ENCODE results near the gene STUB1. TPM values are rescaled to one million over a fixed set of nuclear protein-coding genes. Genes with fewer than 3 reads are reported as not detected.

The STUB1 gene
- total RNA-seq, 1 experiment from 2014 or later, result 102 TPM

GRCh38 chr16:694187-694862, 14.1 kb downstream of the STUB1 start:
- Histone ChIP-seq H4K5ac (ENCODE audit: insufficient read length, low read depth, low read length) (no peak overlapping the region), H3K18ac (ENCODE audit: insufficient read length, low read depth, low read length) (no peak overlapping the region), H3K4me2 (ENCODE audit: insufficient read depth, insufficient read length, low read length) (peak overlapping the region; percentile 56), H2BK15ac (ENCODE audit: low read depth, low read length) (no peak overlapping the region), H3K9ac (ENCODE audit: extremely low read depth, insufficient read length, low read length) (no peak overlapping the region), H3K23ac (ENCODE audit: insufficient read length, low read depth, low read length) (no peak overlapping the region), H4K20me1 (ENCODE audit: control insufficient read depth, insufficient read depth, insufficient read length) (no peaks in the 10 kb centered on the region), H4K8ac (replicated peaks; ENCODE audit: insufficient read length, low read depth, low read length) (no peak overlapping the region), H3K56ac (ENCODE audit: insufficient read length, low read depth, low read length) (no peak overlapping the region), H2BK5ac (ENCODE audit: insufficient read length, low read length) (no peak overlapping the region), H2BK12ac (ENCODE audit: insufficient read length, low read depth, low read length) (no peak overlapping the region), H3K79me1 (ENCODE audit: insufficient read depth, low read depth, low read length, poor library complexity, severe bottlenecking) (no peaks in the 10 kb centered on the region), H2BK120ac (ENCODE audit: low read depth, low read length, poor library complexity, severe bottlenecking) (no peak overlapping the region), H2AK5ac (ENCODE audit: insufficient read length, low read length) (no peak overlapping the region), H3K27me3 (ENCODE audit: insufficient read depth, low read length) (peaks cover 14% of the 10 kb centered on the region), H3K14ac (ENCODE audit: insufficient read depth, low read length) (no peak overlapping the region; the same call in 1 of the 2 replicates), H3K9me3 (ENCODE audit: control insufficient read depth, low read depth, low read length) (no peaks in the 10 kb centered on the region), H3K4ac (ENCODE audit: low read depth, low read length) (no peak overlapping the region), H2BK20ac (ENCODE audit: low read depth, low read length, poor library complexity, severe bottlenecking) (no peak overlapping the region), H3K4me1 (ENCODE audit: insufficient read depth, low read length) (no peaks in the 10 kb centered on the region), H4K91ac (ENCODE audit: insufficient read length, low read depth, low read length) (no peak overlapping the region), H3K27ac (ENCODE audit: insufficient read length, low read depth, low read length) (no peak overlapping the region), H2AFZ (ENCODE audit: low read length) (no peak overlapping the region), H3K79me2 (ENCODE audit: insufficient read depth, low read length) (no peaks in the 10 kb centered on the region), H3K23me2 (ENCODE audit: insufficient read length, low read depth, low read length, poor library complexity, severe bottlenecking) (peaks cover 26% of the 10 kb centered on the region), H3T11ph (ENCODE audit: low read length) (no peak overlapping the region)
- Mint-ChIP-seq H3K27me3 (ENCODE audit: low read depth) (peaks cover 81% of the 10 kb centered on the region), H3K27ac (no peak overlapping the region), H3K9me3 (no peaks in the 10 kb centered on the region; a peak in 1 of 5 replicates), H3K4me3 (peak overlapping the region; percentile 59 to 85), H3K4me1 (peaks cover 0 to 15% of the 10 kb centered on the region in 2 experiments; a peak in 3 of 4 replicates), H3K36me3 (ENCODE audit: insufficient read depth in 1 of 3, low read depth in 3 of 3) (no peaks in the 10 kb centered on the region)
- TF ChIP-seq CTCF (conservative IDR thresholded peaks at IDR 0.05), result no peak
- DNase-seq, result peak; percentile 55
- WGBS (ENCODE audit: extremely low coverage, insufficient read length, low lambda C conversion rate), result no CpG with 5 or more reads among the region's 64 CpGs

Measured in H9 (cell line).